NCI-H146 (cell line): ENCODE results near the gene CSNK2A2.

Source experiments
- DNase-seq: peaks from one replicate; lab custom pipeline; 2025; lab: John Stamatoyannopoulos, UW

CSNK2A2 gene

DNA sequence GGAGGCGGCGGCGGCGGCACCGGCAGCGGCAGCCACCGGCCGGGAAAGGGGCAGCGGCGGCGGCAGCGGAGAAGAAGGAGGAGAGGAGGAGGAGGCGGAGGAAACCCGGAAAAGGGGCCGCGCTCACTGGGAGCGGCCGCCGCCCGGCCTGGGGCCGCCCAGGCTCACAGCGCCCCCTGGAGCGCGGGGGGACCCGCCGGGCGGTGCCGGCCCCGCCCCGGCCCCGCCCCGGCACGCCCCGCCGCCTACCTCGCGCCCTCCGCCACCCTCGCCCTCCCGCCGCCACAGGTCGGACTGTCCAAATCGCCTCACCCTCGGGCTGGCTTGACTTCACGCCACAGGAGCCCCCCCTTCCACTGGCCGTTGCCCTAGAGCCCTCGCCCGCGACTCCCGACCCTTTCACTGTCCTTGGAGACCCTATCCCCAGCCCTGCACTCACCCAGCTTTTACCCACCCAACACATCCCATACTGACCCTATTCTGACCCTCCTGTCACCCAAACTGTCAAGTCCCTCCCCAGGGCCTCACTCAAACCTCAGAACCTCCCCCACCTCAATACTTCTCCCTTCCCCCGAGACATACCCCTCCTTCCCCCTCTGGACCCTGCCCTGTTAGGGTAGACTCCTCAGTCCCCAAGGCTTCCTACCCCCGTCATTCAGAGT lies at the start of gene CSNK2A2:
Gene CSNK2A2 (minus strand): TSS at position 85 of the 662 bp plus-strand sequence. CDS start 370 bp downstream, outside the sequence.
- DNase-seq: peak; percentile 63

GRCh38 chr16:58243528-58244004 lies 45.7 kb upstream of the CSNK2A2 start:
- no peak for DNase-seq

GRCh38 chr16:58236831-58237230 lies 38.9 kb upstream of the CSNK2A2 start:
- DNase-seq: no peak

GRCh38 chr16:58236231-58236690 lies 38.4 kb upstream of the CSNK2A2 start:
- DNase-seq: peak; percentile 57

- no peak for DNase-seq
Observed at GRCh38 chr16:58235663-58236062, 37.8 kb upstream of the CSNK2A2 start.

- no peak for DNase-seq
Observed at GRCh38 chr16:58234831-58235595, 37.1 kb upstream of the CSNK2A2 start.

DNA sequence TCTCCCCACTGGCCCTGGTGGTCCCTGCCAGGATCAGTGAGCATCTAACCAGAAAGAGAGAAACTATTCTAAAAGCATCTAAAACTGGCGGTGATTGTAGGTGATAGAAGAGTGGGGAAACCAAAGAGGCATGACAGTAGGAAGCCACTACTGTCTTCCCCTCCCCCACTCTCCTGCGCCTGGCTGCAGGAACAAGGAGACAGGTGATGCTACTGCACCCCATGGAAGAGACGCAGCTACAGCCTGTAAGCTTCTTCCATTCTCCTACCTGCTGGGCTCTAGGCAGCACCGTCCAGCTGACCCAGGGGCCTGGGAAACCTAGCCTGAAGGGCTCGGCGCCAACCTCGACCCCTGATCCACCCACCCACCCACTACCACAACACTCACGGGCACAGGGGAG lies 32.4 kb upstream of the CSNK2A2 start:
- no peak for DNase-seq

GRCh38 chr16:58226790-58227189 lies 28.9 kb upstream of the CSNK2A2 start:
- no peak for DNase-seq

DNA sequence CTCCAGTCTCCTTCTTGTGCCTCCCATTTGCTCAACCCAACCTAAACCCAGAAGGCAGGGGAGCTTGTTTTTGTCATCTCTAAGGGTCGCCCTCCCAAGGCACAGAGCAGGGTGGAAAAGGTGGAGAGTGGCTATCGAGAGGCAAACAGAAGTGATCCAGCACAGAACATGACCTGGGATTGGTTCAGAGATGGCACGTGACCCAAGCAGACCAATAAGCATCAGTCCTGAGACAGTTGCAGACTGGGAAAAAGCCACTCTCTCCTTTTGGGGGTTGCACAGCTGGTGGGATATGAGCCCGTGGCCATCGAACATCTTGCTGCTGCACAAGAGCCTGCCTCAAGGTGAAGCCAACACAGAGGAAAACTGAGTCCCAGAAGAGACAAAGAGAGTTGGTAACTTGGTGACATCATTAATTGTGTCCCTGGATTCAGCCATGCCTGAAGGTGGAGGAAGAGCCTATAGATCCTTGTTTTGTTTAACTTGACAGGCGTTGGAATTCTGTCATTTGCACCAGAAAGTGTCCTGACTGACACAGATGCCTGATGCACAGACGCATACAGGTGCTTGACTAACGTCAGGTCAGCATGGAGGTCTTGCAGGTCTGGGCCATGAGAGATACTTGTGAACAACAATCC lies 28.2 kb upstream of the CSNK2A2 start:
- DNase-seq: no peak

DNA sequence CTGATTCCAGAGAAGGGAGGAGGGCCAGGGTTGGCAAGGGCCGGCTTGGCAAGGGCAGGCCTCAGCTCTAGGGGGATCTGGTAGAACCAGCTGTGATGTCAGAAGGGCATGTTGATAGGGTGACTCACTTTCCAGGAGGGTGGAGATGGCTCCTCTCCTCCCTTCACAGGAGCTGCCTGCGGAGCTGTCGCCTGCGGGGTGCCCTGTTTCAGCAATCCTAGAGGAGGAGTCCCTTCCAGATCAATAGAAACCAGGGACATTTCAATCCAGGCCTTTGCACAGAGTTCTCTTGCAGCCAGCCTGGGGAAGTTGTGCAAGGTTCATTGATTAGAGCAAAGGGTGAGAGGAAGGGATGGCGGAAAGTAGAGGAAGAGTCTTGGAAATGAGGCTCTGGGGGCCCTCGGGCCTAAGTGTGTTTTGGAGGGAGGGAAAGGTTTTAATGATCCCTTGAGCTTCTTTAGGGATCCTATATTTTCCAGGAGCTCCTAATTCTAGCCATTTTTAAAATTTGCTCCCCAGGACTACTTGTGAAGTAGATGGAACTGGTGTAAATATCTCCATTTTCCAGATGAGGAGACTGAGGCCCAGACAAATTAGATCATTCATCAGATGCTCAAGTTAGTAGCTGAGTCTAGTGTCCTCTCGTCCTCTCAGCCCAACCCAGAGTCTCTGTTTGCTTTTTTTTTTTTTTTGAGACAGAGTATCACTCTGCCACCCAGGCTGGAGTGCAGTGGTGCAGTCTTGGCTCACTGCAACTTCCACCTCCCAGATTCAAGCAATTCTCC lies 24.8 kb upstream of the CSNK2A2 start:
- DNase-seq: no peak

- no peak for DNase-seq
Observed at GRCh38 chr16:58219432-58219831, 21.5 kb upstream of the CSNK2A2 start.

GRCh38 chr16:58218786-58219185 lies 20.9 kb upstream of the CSNK2A2 start:
- no peak for DNase-seq

DNA sequence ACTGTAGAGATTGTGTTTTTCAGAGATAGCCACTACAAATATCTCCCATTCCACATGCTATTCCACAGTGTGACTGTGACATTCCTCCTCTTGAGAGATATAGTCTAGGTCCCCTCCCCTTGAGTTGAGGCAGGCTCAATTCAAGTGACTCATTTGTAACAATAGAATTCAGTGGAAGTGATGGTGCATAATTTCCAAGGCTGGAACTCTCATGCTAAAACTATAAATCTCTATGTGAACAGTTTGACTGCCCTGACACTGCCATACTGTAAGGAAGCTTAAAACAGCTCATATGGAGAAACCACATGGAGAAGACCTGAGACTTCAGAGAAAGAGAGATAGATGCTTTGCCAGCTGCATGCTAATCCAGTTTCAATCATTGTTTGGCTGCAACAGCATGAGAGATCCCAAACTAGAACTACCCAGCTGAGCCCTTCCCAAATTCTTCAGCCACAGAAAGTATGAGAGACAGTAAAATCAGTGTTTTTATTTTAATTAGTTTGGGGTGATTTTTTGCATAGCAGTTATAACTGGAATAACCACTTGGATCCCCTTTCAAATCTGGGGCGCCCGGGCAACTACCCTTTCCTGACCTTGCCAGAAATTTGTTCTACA lies 19.5 kb upstream of the CSNK2A2 start:
- DNase-seq: no peak

DNA sequence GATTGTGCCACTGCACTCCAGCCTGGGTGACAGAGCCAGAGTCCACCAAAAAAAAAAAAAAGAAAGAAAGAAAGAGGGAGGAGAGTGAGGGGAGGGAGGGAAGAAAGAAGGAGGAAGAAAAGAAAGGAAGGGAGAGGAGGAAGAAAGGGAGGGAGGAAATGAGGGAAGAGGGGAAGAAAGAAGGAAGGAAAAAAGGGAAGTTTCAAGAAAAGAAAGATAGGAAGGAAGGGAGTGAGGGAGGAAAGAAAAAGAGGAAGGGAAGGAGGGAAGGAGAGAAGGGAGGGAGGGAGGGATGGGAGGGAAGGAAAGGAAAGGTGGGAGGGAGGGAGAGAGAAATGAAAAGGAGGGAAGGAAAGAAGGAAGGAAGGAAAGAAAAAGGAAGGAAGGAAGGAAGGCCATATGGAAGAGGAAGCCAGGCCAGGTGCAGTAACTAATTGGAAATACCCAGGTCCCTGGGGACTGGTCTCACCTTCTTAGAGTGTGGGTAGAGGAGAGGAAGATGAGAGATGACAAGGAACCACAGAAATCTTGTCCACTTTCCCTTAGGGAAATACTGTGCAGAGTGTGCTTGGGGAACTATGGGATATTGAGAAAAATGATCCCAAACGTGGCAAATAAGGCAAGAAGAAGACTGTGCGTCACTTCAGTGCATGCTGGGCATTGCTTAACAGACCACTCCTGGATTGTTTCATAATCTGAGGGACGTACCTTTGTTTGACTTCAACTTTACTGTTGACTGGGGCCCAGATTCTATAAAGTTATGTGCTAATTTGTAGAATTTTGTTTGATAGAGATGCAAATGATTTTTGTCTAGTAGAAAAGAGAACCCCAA lies 15.1 kb upstream of the CSNK2A2 start:
- no peak for DNase-seq

GRCh38 chr16:58211846-58212245 lies 13.9 kb upstream of the CSNK2A2 start:
- DNase-seq: no peak

GRCh38 chr16:58211245-58211644 lies 13.3 kb upstream of the CSNK2A2 start:
- DNase-seq: no peak

DNA sequence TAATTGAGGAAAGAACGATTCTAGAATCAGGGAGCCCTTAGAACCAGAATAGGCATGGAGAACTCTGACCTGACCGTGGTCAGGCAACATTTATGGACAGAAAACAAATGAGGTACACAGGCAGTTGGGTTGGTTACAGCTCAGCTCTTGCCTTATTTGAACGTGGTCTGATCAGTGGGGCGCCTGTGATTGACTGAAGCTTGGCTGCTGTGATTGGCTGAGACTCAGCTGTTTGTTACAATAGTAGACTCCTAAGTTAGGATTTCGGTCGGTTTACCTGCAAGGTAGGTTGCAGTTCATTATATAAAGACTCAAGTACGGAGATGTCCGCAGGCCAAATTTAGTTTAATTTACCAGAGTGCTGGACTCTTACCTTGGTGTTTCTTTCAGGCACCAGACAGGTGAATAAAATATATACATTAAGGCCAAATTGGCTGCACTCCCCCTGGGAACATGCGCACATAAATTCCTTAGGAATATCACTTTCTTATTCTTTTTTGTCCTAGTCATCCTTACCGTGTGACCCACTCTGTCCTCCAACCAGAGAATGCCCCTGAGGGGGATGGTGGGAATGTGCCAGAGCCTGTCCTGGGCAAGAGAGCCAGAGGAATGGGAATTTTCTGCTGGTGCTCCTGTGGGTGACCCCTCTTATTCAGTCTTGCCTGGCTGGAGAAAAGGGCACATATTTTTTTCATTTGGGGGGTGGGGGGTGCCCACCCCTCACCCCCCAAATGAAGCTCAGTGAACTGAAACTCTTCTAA lies 7.5 kb upstream of the CSNK2A2 start:
- DNase-seq: no peak

DNA sequence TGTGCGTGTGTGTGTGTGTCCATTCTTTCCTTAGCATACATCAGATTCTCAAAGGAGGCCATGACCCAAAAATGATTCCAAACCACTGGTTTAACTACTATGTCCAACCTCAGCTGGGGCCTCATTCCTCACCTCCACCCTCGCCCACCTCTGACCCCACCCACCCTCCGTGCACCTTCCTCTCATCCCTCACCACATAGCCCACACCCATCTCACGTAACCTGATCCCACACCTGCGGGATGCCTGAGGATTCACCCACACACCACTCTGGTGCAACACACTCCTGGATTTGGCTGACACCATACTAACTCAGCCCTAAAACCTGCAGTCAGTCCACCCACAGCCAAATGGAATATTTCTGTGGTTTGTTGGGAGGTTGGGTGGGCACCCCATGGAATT lies 3.3 kb upstream of the CSNK2A2 start:
- DNase-seq: no peak

DNA sequence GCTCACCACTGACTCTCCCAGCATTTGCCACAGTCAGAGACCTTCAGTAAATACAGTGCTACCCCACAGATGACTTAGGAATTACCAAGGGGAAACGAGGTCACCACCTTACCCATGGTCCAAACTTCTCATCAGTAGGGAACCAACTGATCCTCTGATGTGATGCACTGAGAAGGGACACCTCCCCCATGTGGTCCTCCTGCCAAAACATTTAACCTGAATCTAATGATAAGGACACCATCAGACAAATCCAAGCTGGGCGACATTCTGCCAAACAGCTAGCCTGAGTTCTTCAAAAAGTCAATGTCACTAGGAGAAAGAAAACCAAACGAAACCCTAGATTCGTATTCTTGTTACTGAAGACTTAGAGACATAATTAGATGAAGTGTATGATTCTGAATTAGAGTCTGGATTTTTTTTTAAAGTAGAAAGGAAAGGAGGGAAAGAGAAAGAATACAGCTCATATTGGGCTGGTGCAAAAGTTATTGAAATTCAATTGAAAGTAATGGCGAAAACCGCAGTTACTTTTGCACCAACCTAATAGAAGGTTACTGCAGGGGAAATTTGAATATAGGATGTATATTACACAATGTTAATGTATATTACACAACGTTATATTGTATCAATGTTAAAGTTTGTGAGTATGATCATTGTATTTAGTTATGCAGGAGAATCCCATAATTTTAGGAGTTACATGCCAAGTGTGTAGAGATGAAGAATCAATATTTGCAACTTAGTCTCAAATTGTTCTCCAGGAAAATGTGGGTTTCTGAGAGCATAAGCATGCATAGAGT lies 2.3 kb upstream of the CSNK2A2 start:
- no peak for DNase-seq
